ENCODE data around the gene CLIP2.

DNA sequence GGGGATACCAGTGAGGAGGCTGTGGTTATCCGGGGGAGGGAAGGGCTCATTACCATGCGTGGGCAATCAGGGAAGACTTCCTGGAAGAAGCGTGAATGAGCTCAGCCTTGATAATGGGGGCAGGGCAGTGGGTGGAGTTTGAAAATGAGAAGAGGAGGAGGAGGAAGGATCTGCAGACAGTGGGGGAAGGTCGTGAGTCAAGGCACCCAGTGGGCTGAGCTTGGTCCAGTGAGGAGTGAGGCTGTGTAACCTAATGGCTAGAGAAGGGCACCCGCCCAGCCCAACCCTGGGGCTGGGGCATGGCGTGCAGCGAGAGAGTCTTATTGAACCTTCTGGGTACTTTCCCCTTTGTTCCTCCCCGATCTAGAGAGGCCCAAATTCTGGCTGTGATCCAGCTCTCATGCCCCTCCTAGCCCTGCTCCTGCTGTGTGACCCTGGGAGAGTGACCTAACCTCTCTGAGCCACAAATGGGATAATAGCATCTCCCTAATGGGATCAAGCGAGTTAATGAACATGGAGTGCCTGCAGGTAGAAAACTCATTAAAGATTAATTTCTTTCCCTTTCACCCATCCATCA is 31.5 kb downstream of the CLIP2 start:
- no peak for TF ChIP-seq YY1 (IDR thresholded peaks at IDR 0.05; ENCODE audit: low read depth)
- TF ChIP-seq, protein P1, sequence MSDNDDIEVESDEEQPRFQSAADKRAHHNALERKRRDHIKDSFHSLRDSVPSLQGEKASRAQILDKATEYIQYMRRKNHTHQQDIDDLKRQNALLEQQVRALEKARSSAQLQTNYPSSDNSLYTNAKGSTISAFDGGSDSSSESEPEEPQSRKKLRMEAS (IDR thresholded peaks at IDR 0.05), result no peak
- no peak for TF ChIP-seq RAD21 (IDR thresholded peaks at IDR 0.05; ENCODE audit: low read depth)
- TF ChIP-seq TAF1 (IDR thresholded peaks at IDR 0.05; ENCODE audit: low read depth), result no peak
- TF ChIP-seq, protein P2, sequence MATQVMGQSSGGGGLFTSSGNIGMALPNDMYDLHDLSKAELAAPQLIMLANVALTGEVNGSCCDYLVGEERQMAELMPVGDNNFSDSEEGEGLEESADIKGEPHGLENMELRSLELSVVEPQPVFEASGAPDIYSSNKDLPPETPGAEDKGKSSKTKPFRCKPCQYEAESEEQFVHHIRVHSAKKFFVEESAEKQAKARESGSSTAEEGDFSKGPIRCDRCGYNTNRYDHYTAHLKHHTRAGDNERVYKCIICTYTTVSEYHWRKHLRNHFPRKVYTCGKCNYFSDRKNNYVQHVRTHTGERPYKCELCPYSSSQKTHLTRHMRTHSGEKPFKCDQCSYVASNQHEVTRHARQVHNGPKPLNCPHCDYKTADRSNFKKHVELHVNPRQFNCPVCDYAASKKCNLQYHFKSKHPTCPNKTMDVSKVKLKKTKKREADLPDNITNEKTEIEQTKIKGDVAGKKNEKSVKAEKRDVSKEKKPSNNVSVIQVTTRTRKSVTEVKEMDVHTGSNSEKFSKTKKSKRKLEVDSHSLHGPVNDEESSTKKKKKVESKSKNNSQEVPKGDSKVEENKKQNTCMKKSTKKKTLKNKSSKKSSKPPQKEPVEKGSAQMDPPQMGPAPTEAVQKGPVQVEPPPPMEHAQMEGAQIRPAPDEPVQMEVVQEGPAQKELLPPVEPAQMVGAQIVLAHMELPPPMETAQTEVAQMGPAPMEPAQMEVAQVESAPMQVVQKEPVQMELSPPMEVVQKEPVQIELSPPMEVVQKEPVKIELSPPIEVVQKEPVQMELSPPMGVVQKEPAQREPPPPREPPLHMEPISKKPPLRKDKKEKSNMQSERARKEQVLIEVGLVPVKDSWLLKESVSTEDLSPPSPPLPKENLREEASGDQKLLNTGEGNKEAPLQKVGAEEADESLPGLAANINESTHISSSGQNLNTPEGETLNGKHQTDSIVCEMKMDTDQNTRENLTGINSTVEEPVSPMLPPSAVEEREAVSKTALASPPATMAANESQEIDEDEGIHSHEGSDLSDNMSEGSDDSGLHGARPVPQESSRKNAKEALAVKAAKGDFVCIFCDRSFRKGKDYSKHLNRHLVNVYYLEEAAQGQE (IDR thresholded peaks at IDR 0.05; ENCODE audit: low read depth), result no peak
- no peak for TF ChIP-seq CEBPB (IDR thresholded peaks at IDR 0.05)
- no peak for TF ChIP-seq NFIC (IDR thresholded peaks at IDR 0.05)
- no peak for TF ChIP-seq TCF12 (IDR thresholded peaks at IDR 0.05; ENCODE audit: low read depth)
- TF ChIP-seq EP300 (IDR thresholded peaks at IDR 0.05; ENCODE audit: borderline replicate concordance), result no peak
- no peak for TF ChIP-seq FOXM1 (IDR thresholded peaks at IDR 0.05; ENCODE audit: borderline replicate concordance, low read depth)
- no peak for TF ChIP-seq EGR1 (IDR thresholded peaks at IDR 0.05)
- TF ChIP-seq, protein P3, sequence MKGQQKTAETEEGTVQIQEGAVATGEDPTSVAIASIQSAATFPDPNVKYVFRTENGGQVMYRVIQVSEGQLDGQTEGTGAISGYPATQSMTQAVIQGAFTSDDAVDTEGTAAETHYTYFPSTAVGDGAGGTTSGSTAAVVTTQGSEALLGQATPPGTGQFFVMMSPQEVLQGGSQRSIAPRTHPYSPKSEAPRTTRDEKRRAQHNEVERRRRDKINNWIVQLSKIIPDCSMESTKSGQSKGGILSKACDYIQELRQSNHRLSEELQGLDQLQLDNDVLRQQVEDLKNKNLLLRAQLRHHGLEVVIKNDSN (IDR thresholded peaks at IDR 0.05), result no peak
- no peak for TF ChIP-seq TEAD4 (IDR thresholded peaks at IDR 0.05)
